HG03520 (cell line): ENCODE results near the gene MAVS.
"Not testable (repeated sequence)": the region's sequence is repeated elsewhere in the genome, so short reads cannot be mapped to it uniquely, and the experiment has no call there.

Experiments
- ATAC-seq: cut with Tn5 transposase; IDR thresholded peaks from one replicate; pipeline ENCODE4 v1.9.1; 2021; ENCODE audit warnings: mild to moderate bottlenecking, moderate library complexity; ENCODE audit not compliant: unreplicated experiment

Gene MAVS

GRCh38 chr20:3814928-3815495, 31.6 kb upstream of the MAVS start:
- no peak for ATAC-seq

- no peak for ATAC-seq
Observed at GRCh38 chr20:3815703-3816315, 30.8 kb upstream of the MAVS start.

GRCh38 chr20:3818155-3819151, 28.2 kb upstream of the MAVS start:
- no peak for ATAC-seq

GRCh38 chr20:3819411-3820047, 27.1 kb upstream of the MAVS start:
- no peak for ATAC-seq

GRCh38 chr20:3820048-3820900, 26.4 kb upstream of the MAVS start, which contains the start of gene AP5S1:
Gene AP5S1 (plus strand): TSS chr20:3820547. CDS start chr20:3822118, 1,571 bp downstream.
- peak; percentile 77 for ATAC-seq

- ATAC-seq, result no peak
Observed at GRCh38 chr20:3820901-3821727, 25.5 kb upstream of the MAVS start.

- no peak for ATAC-seq
Observed at GRCh38 chr20:3821996-3822395, 24.6 kb upstream of the MAVS start.

- ATAC-seq, result no peak
Observed at GRCh38 chr20:3823881-3824280, 22.8 kb upstream of the MAVS start.

GRCh38 chr20:3825526-3825925, 21.1 kb upstream of the MAVS start:
- ATAC-seq, result no peak

GRCh38 chr20:3826420-3826819, 20.2 kb upstream of the MAVS start:
- ATAC-seq, result no peak

GRCh38 chr20:3828798-3829197, 17.8 kb upstream of the MAVS start:
- no peak for ATAC-seq

- not testable (repeated sequence) for ATAC-seq
Observed at GRCh38 chr20:3829891-3830290, 16.7 kb upstream of the MAVS start.

GRCh38 chr20:3836132-3836531, 10.5 kb upstream of the MAVS start:
- no peak for ATAC-seq

- ATAC-seq, result no peak
Observed at GRCh38 chr20:3839328-3839727, 7.3 kb upstream of the MAVS start.

GRCh38 chr20:3840201-3840600, 6.4 kb upstream of the MAVS start:
- not testable (repeated sequence) for ATAC-seq

- no peak for ATAC-seq
Observed at GRCh38 chr20:3842348-3842930, 4.2 kb upstream of the MAVS start.

GRCh38 chr20:3843490-3843889, 3.1 kb upstream of the MAVS start:
- ATAC-seq, result no peak

GRCh38 chr20:3843990-3844619, 2.5 kb upstream of the MAVS start:
- not testable (repeated sequence) for ATAC-seq

GRCh38 chr20:3846378-3846739, 275 bp upstream of the MAVS start:
- no peak for ATAC-seq
